ENCODE measurements around the gene DDX6. TPM values are rescaled to one million over a fixed set of nuclear protein-coding genes. Genes with fewer than 3 reads are reported as not detected.
"Not testable (repeated sequence)": the region's sequence is repeated elsewhere in the genome, so short reads cannot be mapped to it uniquely, and the experiment has no call there.

Gene DDX6
- total RNA-seq, 1 donor from 2014 or later = 110 TPM

- Mint-ChIP-seq H3K9me3 (no peaks in the 10 kb centered on the region), H3K4me3 (no peak overlapping the region), H3K4me1 (ENCODE audit: low read depth) (peaks cover 28% of the 10 kb centered on the region), H3K27ac (no peak overlapping the region), H3K36me3 (ENCODE audit: low read depth) (peaks cover 32% of the 10 kb centered on the region), H3K27me3 (ENCODE audit: insufficient read depth) (no peaks in the 10 kb centered on the region)
- intact Hi-C loops (cut with micrococcal nuclease) = no loop called here
- DNase-seq (ENCODE audit: low spot score) = no peak
Measured at GRCh38 chr11:118783724-118784495, 7.1 kb downstream of the DDX6 start.

DNA sequence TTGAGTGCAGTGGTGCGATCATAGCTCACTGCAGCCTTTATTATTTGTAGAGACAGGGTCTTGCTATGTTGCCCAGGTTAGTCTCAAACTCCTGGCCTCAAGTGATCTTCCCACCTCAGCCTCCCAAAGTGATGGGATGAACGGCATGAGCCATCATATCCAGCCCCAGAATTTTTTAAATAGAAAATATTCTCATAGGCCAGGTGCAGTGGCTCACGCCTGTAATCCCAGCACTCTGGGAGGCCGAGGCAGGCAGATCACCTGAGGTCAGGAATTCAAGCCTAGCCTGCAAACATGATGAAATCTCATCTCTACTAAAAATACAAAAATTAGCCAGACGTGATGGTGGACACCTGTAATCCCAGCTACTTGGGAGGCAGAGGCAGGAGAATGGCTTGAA, 7.6 kb downstream of the DDX6 start:
- peaks cover 38% of the 10 kb centered on the region for H3K36me3 Mint-ChIP-seq (ENCODE audit: low read depth)
- peaks cover 32% of the 10 kb centered on the region for H3K4me1 Mint-ChIP-seq (ENCODE audit: low read depth)
- H3K9me3 Mint-ChIP-seq; DNase-seq (ENCODE audit: low spot score); intact Hi-C loops (cut with micrococcal nuclease); H3K27me3 Mint-ChIP-seq (ENCODE audit: insufficient read depth); H3K4me3 Mint-ChIP-seq; H3K27ac Mint-ChIP-seq: not testable (repeated sequence)

- peaks cover 47% of the 10 kb centered on the region for H3K36me3 Mint-ChIP-seq (ENCODE audit: low read depth)
- intact Hi-C loops (cut with micrococcal nuclease) = no loop called here
- no peak overlapping the region for H3K4me3 Mint-ChIP-seq
- H3K4me1 Mint-ChIP-seq (ENCODE audit: low read depth) = peaks cover 44% of the 10 kb centered on the region
- no peak for DNase-seq (ENCODE audit: low spot score)
- no peaks in the 10 kb centered on the region for H3K27me3 Mint-ChIP-seq (ENCODE audit: insufficient read depth)
- H3K9me3 Mint-ChIP-seq = no peaks in the 10 kb centered on the region
- H3K27ac Mint-ChIP-seq = no peak overlapping the region
Measured at GRCh38 chr11:118778898-118779297, 12.1 kb downstream of the DDX6 start.

DNA sequence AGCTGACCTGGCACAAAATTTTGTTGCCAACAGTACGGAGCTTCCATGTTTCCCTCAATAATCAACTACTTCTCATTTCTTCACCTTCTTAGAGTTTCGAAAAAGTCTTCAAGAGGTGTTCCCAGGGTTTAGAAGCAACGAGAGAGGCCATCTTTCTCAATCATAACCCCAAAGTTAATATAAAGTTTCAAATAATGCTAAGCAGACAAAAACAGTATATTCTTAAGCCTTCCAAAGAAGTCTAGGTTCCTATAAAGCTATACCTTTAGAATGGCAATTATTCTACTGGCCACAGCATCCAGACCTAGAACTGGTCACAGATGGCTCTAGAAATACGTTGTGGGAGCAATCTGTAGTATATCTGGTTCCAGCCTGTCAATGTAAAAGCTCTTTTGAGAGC, 16.9 kb downstream of the DDX6 start:
- DNase-seq (ENCODE audit: low spot score) = no peak
- Mint-ChIP-seq H3K4me1 (ENCODE audit: low read depth) (peaks cover 70% of the 10 kb centered on the region), H3K4me3 (no peak overlapping the region), H3K27ac (peak overlapping the region; percentile 22), H3K27me3 (ENCODE audit: insufficient read depth) (no peaks in the 10 kb centered on the region), H3K9me3 (no peaks in the 10 kb centered on the region), H3K36me3 (ENCODE audit: low read depth) (peaks cover 52% of the 10 kb centered on the region)
- intact Hi-C loops (cut with micrococcal nuclease) = no loop called here

DNA sequence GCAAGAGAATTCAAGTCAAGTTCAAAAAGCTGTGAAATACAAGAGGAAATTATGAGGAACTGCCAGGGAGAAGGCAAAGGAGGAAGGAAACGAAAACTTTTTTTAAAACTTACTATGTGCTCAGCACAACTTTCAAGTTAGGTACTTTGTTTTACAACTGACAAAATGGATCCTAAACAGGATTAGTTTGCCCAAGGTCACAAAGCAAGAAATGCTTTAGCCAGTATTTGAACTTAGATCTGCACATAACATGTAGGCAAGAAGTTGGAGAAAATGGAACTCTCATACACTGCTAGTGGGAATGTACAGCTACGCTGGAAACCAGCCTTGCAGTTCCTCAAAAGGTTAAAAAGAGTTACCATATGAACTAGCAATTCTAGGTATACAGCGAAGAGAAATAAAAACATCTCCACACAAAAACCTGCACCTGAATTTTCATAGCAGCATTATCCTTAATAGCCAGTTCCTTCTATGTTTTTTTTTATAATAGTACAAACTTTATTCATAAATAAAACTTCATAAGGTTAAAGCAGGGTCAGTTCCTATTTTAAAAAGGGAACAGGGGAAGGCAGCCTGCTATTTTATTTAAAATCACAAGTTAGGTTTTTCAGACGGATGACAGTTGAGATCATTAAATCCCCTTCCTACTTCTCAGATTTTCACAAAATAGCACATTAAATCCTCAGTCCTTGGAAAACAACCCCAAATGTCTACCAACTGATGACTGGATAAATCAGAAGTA, 19.2 kb downstream of the DDX6 start:
- Mint-ChIP-seq H3K27me3 (ENCODE audit: insufficient read depth) (no peaks in the 10 kb centered on the region), H3K27ac (peak overlapping the region; percentile 82), H3K4me3 (no peak overlapping the region), H3K36me3 (ENCODE audit: low read depth) (peaks cover 46% of the 10 kb centered on the region), H3K4me1 (ENCODE audit: low read depth) (peaks cover 67% of the 10 kb centered on the region), H3K9me3 (no peaks in the 10 kb centered on the region)
- DNase-seq (ENCODE audit: low spot score) = no peak
- intact Hi-C loops (cut with micrococcal nuclease) = loop anchor here (2.0 kb wide), 1 partner anchor 17 kb away; no protein-coding TSS in a partner anchor

DNA sequence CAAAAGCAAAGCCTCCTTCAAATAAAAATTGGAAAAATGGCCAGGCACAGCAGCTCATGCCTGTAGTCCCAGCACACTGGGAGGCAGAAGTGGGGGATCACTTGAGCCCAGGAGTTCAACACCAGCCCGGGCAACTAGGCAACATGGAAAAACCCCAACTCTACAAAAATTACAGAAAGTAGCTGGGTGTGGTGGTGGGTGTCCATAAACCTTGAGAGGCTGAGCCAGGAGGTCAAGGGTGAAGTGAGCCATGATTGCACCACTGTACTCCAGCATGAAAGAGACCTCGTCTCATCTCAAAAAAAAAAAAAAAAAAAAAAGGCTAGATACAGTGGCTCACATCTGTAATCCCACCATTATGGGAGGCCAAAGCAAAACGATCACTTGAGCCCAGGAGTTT, 22.3 kb downstream of the DDX6 start:
- H3K9me3 Mint-ChIP-seq = no peaks in the 10 kb centered on the region

GRCh38 chr11:118766035-118766434, 24.9 kb downstream of the DDX6 start:
- Mint-ChIP-seq H3K4me1 (ENCODE audit: low read depth) (peaks cover 21% of the 10 kb centered on the region), H3K4me3 (no peak overlapping the region), H3K27me3 (ENCODE audit: insufficient read depth) (no peaks in the 10 kb centered on the region), H3K36me3 (ENCODE audit: low read depth) (peaks cover 34% of the 10 kb centered on the region), H3K9me3 (no peaks in the 10 kb centered on the region), H3K27ac (no peak overlapping the region)
- no peak for DNase-seq (ENCODE audit: low spot score)
- intact Hi-C loops (cut with micrococcal nuclease) = no loop called here

More for the DNA sequence above, 22.3 kb downstream of the DDX6 start:
- intact Hi-C loops (cut with micrococcal nuclease) = no loop called here
- H3K27ac Mint-ChIP-seq = no peak overlapping the region
- H3K4me3 Mint-ChIP-seq = no peak overlapping the region
- peaks cover 34% of the 10 kb centered on the region for H3K36me3 Mint-ChIP-seq (ENCODE audit: low read depth)
- no peaks in the 10 kb centered on the region for H3K27me3 Mint-ChIP-seq (ENCODE audit: insufficient read depth)
- H3K4me1 Mint-ChIP-seq (ENCODE audit: low read depth) = peaks cover 44% of the 10 kb centered on the region
- no peak for DNase-seq (ENCODE audit: low spot score)

GRCh38 chr11:118765095-118765691, 25.8 kb downstream of the DDX6 start:
- H3K9me3 Mint-ChIP-seq; H3K27me3 Mint-ChIP-seq (ENCODE audit: insufficient read depth); H3K4me3 Mint-ChIP-seq; intact Hi-C loops (cut with micrococcal nuclease); H3K27ac Mint-ChIP-seq; DNase-seq (ENCODE audit: low spot score): not testable (repeated sequence)
- Mint-ChIP-seq H3K4me1 (ENCODE audit: low read depth) (peaks cover 18% of the 10 kb centered on the region), H3K36me3 (ENCODE audit: low read depth) (peaks cover 35% of the 10 kb centered on the region)

GRCh38 chr11:118763041-118763440, 27.9 kb downstream of the DDX6 start:
- Mint-ChIP-seq H3K36me3 (ENCODE audit: low read depth) (peaks cover 40% of the 10 kb centered on the region), H3K4me1 (ENCODE audit: low read depth) (peaks cover 6% of the 10 kb centered on the region), H3K4me3 (no peak overlapping the region), H3K9me3 (no peaks in the 10 kb centered on the region), H3K27me3 (ENCODE audit: insufficient read depth) (no peaks in the 10 kb centered on the region), H3K27ac (no peak overlapping the region)
- intact Hi-C loops (cut with micrococcal nuclease) = no loop called here
- DNase-seq (ENCODE audit: low spot score) = no peak

- H3K4me1 Mint-ChIP-seq (ENCODE audit: low read depth); H3K27ac Mint-ChIP-seq; DNase-seq (ENCODE audit: low spot score); H3K9me3 Mint-ChIP-seq; H3K4me3 Mint-ChIP-seq; intact Hi-C loops (cut with micrococcal nuclease); H3K27me3 Mint-ChIP-seq (ENCODE audit: insufficient read depth): not testable (repeated sequence)
- H3K36me3 Mint-ChIP-seq (ENCODE audit: low read depth) = peaks cover 42% of the 10 kb centered on the region
Measured at GRCh38 chr11:118761981-118762380, 29.0 kb downstream of the DDX6 start.

GRCh38 chr11:118757876-118758399, 33.0 kb downstream of the DDX6 start:
- intact Hi-C loops (cut with micrococcal nuclease) = no loop called here
- no peaks in the 10 kb centered on the region for H3K9me3 Mint-ChIP-seq
- no peaks in the 10 kb centered on the region for H3K27me3 Mint-ChIP-seq (ENCODE audit: insufficient read depth)
- H3K36me3 Mint-ChIP-seq (ENCODE audit: low read depth) = peaks cover 51% of the 10 kb centered on the region
- no peaks in the 10 kb centered on the region for H3K4me1 Mint-ChIP-seq (ENCODE audit: low read depth)
- no peak overlapping the region for H3K4me3 Mint-ChIP-seq
- no peak overlapping the region for H3K27ac Mint-ChIP-seq
- DNase-seq (ENCODE audit: low spot score) = no peak

DNA sequence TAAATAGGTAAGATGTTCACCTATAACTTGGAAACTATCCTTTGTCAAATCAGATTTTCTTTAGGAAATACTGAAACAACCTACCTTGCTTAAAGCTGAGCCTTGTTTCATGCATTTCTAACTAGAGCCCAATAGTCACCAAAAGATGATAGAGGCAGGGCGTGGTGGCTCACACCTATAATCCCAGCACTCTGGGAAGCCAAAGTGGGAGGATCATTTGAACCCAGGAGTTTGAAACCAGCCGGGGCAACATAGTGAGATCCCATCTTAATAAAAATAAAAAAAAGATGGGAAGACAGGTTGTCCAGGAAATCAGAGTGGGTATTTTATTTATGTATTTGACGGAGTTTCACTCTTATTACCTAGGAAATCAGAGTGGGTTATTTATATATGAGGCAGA, 38.3 kb downstream of the DDX6 start:
- H3K27me3 Mint-ChIP-seq (ENCODE audit: insufficient read depth) = no peaks in the 10 kb centered on the region
- intact Hi-C loops (cut with micrococcal nuclease) = loop anchor here (2.0 kb wide), 1 partner anchor 62 kb away; no protein-coding TSS in a partner anchor
- no peak overlapping the region for H3K4me3 Mint-ChIP-seq
- no peaks in the 10 kb centered on the region for H3K4me1 Mint-ChIP-seq (ENCODE audit: low read depth)
- peaks cover 53% of the 10 kb centered on the region for H3K36me3 Mint-ChIP-seq (ENCODE audit: low read depth)
- no peak for DNase-seq (ENCODE audit: low spot score)
- H3K27ac Mint-ChIP-seq = no peak overlapping the region
- no peaks in the 10 kb centered on the region for H3K9me3 Mint-ChIP-seq

- H3K27ac Mint-ChIP-seq = no peak overlapping the region
Measured at GRCh38 chr11:118749429-118749828, 41.5 kb downstream of the DDX6 start.

More at GRCh38 chr11:118749429-118749828, 41.5 kb downstream of the DDX6 start:
- intact Hi-C loops (cut with micrococcal nuclease) = no loop called here
- Mint-ChIP-seq H3K4me1 (ENCODE audit: low read depth) (no peaks in the 10 kb centered on the region), H3K4me3 (no peak overlapping the region), H3K9me3 (no peaks in the 10 kb centered on the region), H3K27me3 (ENCODE audit: insufficient read depth) (no peaks in the 10 kb centered on the region), H3K36me3 (ENCODE audit: low read depth) (peaks cover 43% of the 10 kb centered on the region)
- no peak for DNase-seq (ENCODE audit: low spot score)
